H1 (cell line): Measurements from ENCODE around the gene MOB3C. TPM values are rescaled to one million over a fixed set of nuclear protein-coding genes. Genes with fewer than 3 reads are reported as not detected.

Experiments
- CTCF ChIA-PET: fragments of 300-600 bp; sonication (Branson Sonifier 250); formaldehyde crosslinking; loops from one replicate; lab custom pipeline; 2021; ENCODE audit not compliant: partially characterized antibody; lab: Charles Lee
- POLR2A ChIA-PET: fragments of 300-600 bp; sonication (Branson Sonifier 250); formaldehyde crosslinking; loops from one replicate; lab custom pipeline; 2021; ENCODE audit warnings: inconsistent platforms; ENCODE audit not compliant: partially characterized antibody; lab: Charles Lee
- DNase-seq, 2 experiments: peaks; one replicate each; pipeline versions ENCODE4 v3.0.0 to v3.0.0-alpha.2; 2010 to 2022; ENCODE audit warnings: low spot score in 2 of 2, low read depth in 1 of 2, mixed read lengths in 1 of 2
- FAIRE-seq: peaks from 2 replicates; lab custom pipeline; 2011; peaks lifted over from hg19 to GRCh38; lab: Jason Lieb, UNC
- H2AFZ ChIP-seq: 2 replicates; pipeline ENCODE4 v1.8.1; 2012; ENCODE audit warnings: low read length, inconsistent platforms
- H2AK5ac ChIP-seq: 2 replicates; pipeline ENCODE4 v1.6.1; 2013; ENCODE audit warnings: low read depth, low read length
- H2BK120ac ChIP-seq: replicated peaks from 2 replicates; pipeline ENCODE3; 2013; ENCODE audit warnings: low read depth, low read length, inconsistent platforms
- H2BK12ac ChIP-seq: 2 replicates; pipeline ENCODE4 v1.6.1; 2013; ENCODE audit warnings: low read depth, low read length
- H2BK15ac ChIP-seq: 2 replicates; pipeline ENCODE4 v1.6.1; 2013; ENCODE audit warnings: low read length
- H2BK20ac ChIP-seq: 2 replicates; pipeline ENCODE4 v1.6.1; 2013; ENCODE audit warnings: low read length
- H2BK5ac ChIP-seq: 2 replicates; pipeline ENCODE4 v1.6.1; 2013; ENCODE audit warnings: low read depth, low read length
- H3K14ac ChIP-seq: 2 replicates; pipeline ENCODE4 v1.6.1; 2013; ENCODE audit warnings: inconsistent platforms; ENCODE audit not compliant: insufficient read length
- H3K18ac ChIP-seq: 2 replicates; pipeline ENCODE4 v1.6.1; 2013; ENCODE audit warnings: low read length; ENCODE audit errors: extremely low read depth
- H3K23ac ChIP-seq: 2 replicates; pipeline ENCODE4 v1.6.1; 2013; ENCODE audit warnings: inconsistent platforms; ENCODE audit not compliant: insufficient read length
- H3K23me2 ChIP-seq: 2 replicates; pipeline ENCODE4 v1.6.1; 2013; ENCODE audit warnings: low read depth, low read length
- H3K27ac ChIP-seq: 2 replicates; pipeline ENCODE4 v1.6.1; 2011; ENCODE audit warnings: low read depth, low read length, inconsistent platforms
- H3K27me3 ChIP-seq, 4 experiments: replicated peaks in 1 of 4; 1 replicate in 1 of 4; 2 replicates in 3 of 4; pipeline versions ENCODE4 v1.6.1 to v1.8.1; 2011 to 2013; ENCODE audit warnings: low read length in 3 of 4, mild to moderate bottlenecking in 3 of 4, inconsistent platforms in 2 of 4, mixed read lengths in 2 of 4, moderate library complexity in 1 of 4; ENCODE audit not compliant: control insufficient read depth in 3 of 4, insufficient read depth in 3 of 4; ENCODE audit errors: extremely low read depth in 1 of 4
- H3K36me3 ChIP-seq, 4 experiments: 2 replicates each; pipeline versions ENCODE4 v1.6.1 to v1.8.1; 2011 to 2013; ENCODE audit warnings: mild to moderate bottlenecking in 4 of 4, low read length in 3 of 4, moderate library complexity in 2 of 4, control low read depth in 1 of 4, inconsistent platforms in 1 of 4; ENCODE audit not compliant: insufficient read depth in 4 of 4, control insufficient read depth in 2 of 4
- H3K4ac ChIP-seq: replicated peaks from 2 replicates; pipeline ENCODE3; 2013; ENCODE audit warnings: low read length, low read depth, mixed read lengths, inconsistent platforms; ENCODE audit not compliant: insufficient read length
- H3K4me1 ChIP-seq, 4 experiments: replicated peaks in 1 of 4; 1 replicate in 1 of 4; 2 replicates in 3 of 4; pipeline versions ENCODE4 v1.6.1 to v1.8.1; 2011 to 2013; ENCODE audit warnings: low read length in 3 of 4, inconsistent platforms in 2 of 4, mixed read lengths in 1 of 4; ENCODE audit not compliant: insufficient read depth in 4 of 4, control insufficient read depth in 3 of 4
- H3K4me2 ChIP-seq, 2 experiments: 2 replicates each; pipeline versions ENCODE4 v1.6.1 to v1.8.1; 2011 to 2013; ENCODE audit warnings: low read depth in 2 of 2, low read length in 2 of 2, control low read depth in 1 of 2, inconsistent platforms in 1 of 2, mild to moderate bottlenecking in 1 of 2; ENCODE audit not compliant: insufficient read depth in 1 of 2
- H3K4me3 ChIP-seq, 4 experiments: fragments of 200-600, 300-600 bp in 1 of 4; sonication (generic), shearing (Covaris generic), sonication (Bioruptor Twin) in 1 of 4; 2 replicates each; pipeline versions ENCODE4 v1.5.1 to v1.8.1; 2011 to 2016; ENCODE audit warnings: low read length in 4 of 4, low read depth in 3 of 4, control low read depth in 2 of 4, inconsistent platforms in 2 of 4, mild to moderate bottlenecking in 2 of 4, mixed read lengths in 1 of 4, moderate library complexity in 1 of 4; ENCODE audit not compliant: insufficient read depth in 2 of 4; ENCODE audit errors: extremely low read depth in 1 of 4
- H3K56ac ChIP-seq: replicated peaks from 2 replicates; pipeline ENCODE3; 2013; ENCODE audit warnings: low read depth, mild to moderate bottlenecking, mixed read lengths, low read length, inconsistent platforms; ENCODE audit not compliant: insufficient read length
- H3K79me1 ChIP-seq: 2 replicates; pipeline ENCODE4 v1.6.1; 2013; ENCODE audit warnings: low read depth, low read length, control low read depth
- H3K79me2 ChIP-seq, 2 experiments: 2 replicates each; pipeline versions ENCODE4 v1.6.1 to v1.8.1; 2012 to 2013; ENCODE audit warnings: low read length in 2 of 2, mild to moderate bottlenecking in 2 of 2, inconsistent platforms in 1 of 2; ENCODE audit not compliant: insufficient read depth in 2 of 2, control insufficient read depth in 1 of 2
- H3K9ac ChIP-seq, 4 experiments: replicated peaks in 1 of 4; 1 replicate in 1 of 4; 2 replicates in 3 of 4; pipeline versions ENCODE4 v1.6.1 to v1.8.1; 2011 to 2013; ENCODE audit warnings: low read depth in 3 of 4, low read length in 3 of 4, control low read depth in 2 of 4, mild to moderate bottlenecking in 2 of 4, moderate library complexity in 2 of 4, inconsistent platforms in 1 of 4; ENCODE audit errors: extremely low read depth in 1 of 4
- H3K9me3 ChIP-seq, 2 experiments: 2 replicates each; pipeline versions ENCODE4 v1.6.1 to v1.8.1; 2012 to 2013; ENCODE audit warnings: mild to moderate bottlenecking in 2 of 2, moderate library complexity in 2 of 2, control low read depth in 1 of 2, inconsistent platforms in 1 of 2, low read depth in 1 of 2, low read length in 1 of 2, mixed read lengths in 1 of 2; ENCODE audit not compliant: insufficient read depth in 2 of 2
- H4K20me1 ChIP-seq, 2 experiments: replicated peaks in 1 of 2; 2 replicates each; pipeline versions ENCODE3 to v1.8.1; 2011 to 2013; ENCODE audit warnings: inconsistent platforms in 2 of 2, low read length in 2 of 2, mild to moderate bottlenecking in 1 of 2; ENCODE audit not compliant: insufficient read depth in 2 of 2, control insufficient read depth in 1 of 2
- H4K5ac ChIP-seq: 2 replicates; pipeline ENCODE4 v1.6.1; 2013; ENCODE audit warnings: low read length, low read depth, mixed read lengths, inconsistent platforms; ENCODE audit not compliant: insufficient read length
- H4K8ac ChIP-seq: 2 replicates; pipeline ENCODE4 v1.8.0; 2013; ENCODE audit warnings: mild to moderate bottlenecking, moderate library complexity, low read length, inconsistent platforms; ENCODE audit not compliant: insufficient read depth; ENCODE audit errors: extremely low read depth
- H4K91ac ChIP-seq: replicated peaks from 2 replicates; pipeline ENCODE3; 2013; ENCODE audit warnings: low read length, mixed read lengths, inconsistent platforms; ENCODE audit not compliant: insufficient read length
- POLR2AphosphoS5 ChIP-seq: IDR thresholded peaks from 2 replicates; pipeline ENCODE4 v1.6.1; 2011; ENCODE audit warnings: low read depth, low read length
- RXRA ChIP-seq: IDR thresholded peaks from 2 replicates; pipeline ENCODE4 v1.6.1; 2011; ENCODE audit warnings: low read depth, mild to moderate bottlenecking, low read length, moderate library complexity; ENCODE audit not compliant: insufficient read depth
- SRF ChIP-seq: IDR thresholded peaks from 2 replicates; pipeline ENCODE4 v1.6.1; 2011; ENCODE audit warnings: mild to moderate bottlenecking, low read depth, low read length, moderate library complexity
- TEAD4 ChIP-seq: IDR thresholded peaks from 2 replicates; pipeline ENCODE4 v1.6.1; 2012; ENCODE audit warnings: low read depth, low read length, inconsistent platforms, mixed read lengths
- polyA plus RNA-seq, 7 experiments: library from polyadenylated mRNA; depleted of rRNA in 3 of 7; stranded (reverse) in 5 of 7; unstranded in 2 of 7; fragments of >200 nt in 5 of 7; fragments of 200-250 nt in 2 of 7; gene quantifications; 1 replicate in 5 of 7; 2 replicates in 1 of 7; 4 replicates in 1 of 7; pipeline versions ENCODE4 v1.2.1 to v1.2.3, GENCODE V29; 2011 to 2013; ENCODE audit warnings: missing spikeins in 2 of 7, mixed read lengths in 2 of 7
- total RNA-seq: library from RNA; stranded (reverse); fragmentation: NEBNext Ultra II Directional; extraction: Animal tissue kit (Norgen Biotek cat#: 25700); gene quantifications from 2 replicates; pipeline ENCODE4 v1.2.1, GENCODE V29; 2021

MOB3C gene
- total and polyA plus RNA-seq, 2 of the 8 experiments (the other 6 are each of a cell fraction or from before 2014, with no cell fraction given), result 5.8 to 6.6 TPM

- no peak overlapping the region for H3K14ac ChIP-seq
- H2BK15ac ChIP-seq, result no peak overlapping the region
- no peak overlapping the region for H3K23ac ChIP-seq
- no peak overlapping the region for H4K5ac ChIP-seq
- no peak for FAIRE-seq
- no peaks in the 10 kb centered on the region for H3K79me1 ChIP-seq
- ChIA-PET POLR2A (interaction anchor here (1.1 to 2.6 kb wide), 2 partner anchors 9 kb away, joined by 3 to 10 read pairs; no protein-coding TSS in a partner anchor), CTCF (interaction anchor here (0.8 to 1.5 kb wide), 3 partner anchors 21 to 94 kb away, joined by 4 read pairs; partner anchors contain the start of gene MKNK1)
- no peak overlapping the region for H2AK5ac ChIP-seq
- H3K4me2 ChIP-seq, result no peak overlapping the region
- no peaks in the 10 kb centered on the region for H4K20me1 ChIP-seq
- DNase-seq, result no peak
- peaks cover 0 to 6% (median 1%) of the 10 kb centered on the region in 4 experiments; a peak in 3 of 8 replicates for H3K36me3 ChIP-seq
- no peak overlapping the region for H3K27ac ChIP-seq
- TF ChIP-seq RXRA (no peak), TEAD4 (no peak), SRF (no peak), POLR2AphosphoS5 (no peak)
- no peaks in the 10 kb centered on the region for H3K79me2 ChIP-seq
- no peak overlapping the region for H3K9ac ChIP-seq
- H3K4ac ChIP-seq, result no peak overlapping the region
- no peak overlapping the region for H2BK120ac ChIP-seq
- H2BK20ac ChIP-seq, result no peak overlapping the region
- H3K9me3 ChIP-seq, result no peaks in the 10 kb centered on the region
- no peak overlapping the region for H3K18ac ChIP-seq
- no peak overlapping the region for H2AFZ ChIP-seq
- H3K56ac ChIP-seq, result no peak overlapping the region
- H3K27me3 ChIP-seq, result no peaks in the 10 kb centered on the region
- H3K4me3 ChIP-seq, result no peak overlapping the region
- no peaks in the 10 kb centered on the region for H3K4me1 ChIP-seq
- H4K91ac ChIP-seq, result no peak overlapping the region
- no peak overlapping the region for H2BK5ac ChIP-seq
- no peaks in the 10 kb centered on the region for H3K23me2 ChIP-seq
- no peak overlapping the region for H4K8ac ChIP-seq
- no peak overlapping the region for H2BK12ac ChIP-seq
These were observed 26.8 kb upstream of the MOB3C start for GRCh38 chr1:46643368-46643775.
